Measurements from ENCODE around the gene FSTL3.
"Not testable (repeated sequence)": the region's sequence is repeated elsewhere in the genome, so short reads cannot be mapped to it uniquely, and the experiment has no call there.

The FSTL3 gene

DNA sequence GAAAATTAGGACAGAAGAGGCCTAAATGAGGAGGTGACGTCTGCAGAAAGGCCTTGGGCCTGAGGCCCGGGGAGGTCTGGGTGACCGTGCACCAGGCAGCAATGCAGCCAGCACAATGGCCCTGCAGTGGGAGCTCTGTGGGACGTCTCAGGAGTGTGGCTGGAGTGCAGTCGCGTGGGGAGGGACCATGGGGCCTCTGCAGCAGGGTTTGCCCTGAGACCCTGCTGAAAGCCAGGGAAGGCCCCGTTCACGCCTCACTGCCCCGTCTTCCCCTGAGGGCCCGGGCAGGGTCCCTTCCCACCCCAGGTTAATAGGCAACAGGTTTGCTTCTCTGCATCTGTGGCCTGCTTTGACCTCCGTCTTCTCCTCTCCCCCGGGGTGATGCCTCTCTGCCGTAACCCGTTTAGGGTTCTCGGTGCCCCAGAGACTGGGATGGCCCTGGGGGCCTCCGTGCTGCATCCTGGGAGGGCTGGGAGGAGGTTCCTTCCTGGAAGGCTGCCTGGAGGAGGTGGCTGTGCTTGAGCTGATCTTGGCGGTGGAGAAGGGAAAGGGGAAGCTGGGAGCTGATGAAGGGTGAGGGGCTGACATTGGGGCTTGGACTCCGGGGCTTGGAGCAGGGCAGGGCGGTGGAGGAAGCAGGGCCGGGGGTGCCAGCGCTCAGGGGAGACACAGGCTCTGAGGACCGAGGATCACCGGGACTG, 42.2 kb downstream of the FSTL3 start:
- DNase-seq = no peak

DNA sequence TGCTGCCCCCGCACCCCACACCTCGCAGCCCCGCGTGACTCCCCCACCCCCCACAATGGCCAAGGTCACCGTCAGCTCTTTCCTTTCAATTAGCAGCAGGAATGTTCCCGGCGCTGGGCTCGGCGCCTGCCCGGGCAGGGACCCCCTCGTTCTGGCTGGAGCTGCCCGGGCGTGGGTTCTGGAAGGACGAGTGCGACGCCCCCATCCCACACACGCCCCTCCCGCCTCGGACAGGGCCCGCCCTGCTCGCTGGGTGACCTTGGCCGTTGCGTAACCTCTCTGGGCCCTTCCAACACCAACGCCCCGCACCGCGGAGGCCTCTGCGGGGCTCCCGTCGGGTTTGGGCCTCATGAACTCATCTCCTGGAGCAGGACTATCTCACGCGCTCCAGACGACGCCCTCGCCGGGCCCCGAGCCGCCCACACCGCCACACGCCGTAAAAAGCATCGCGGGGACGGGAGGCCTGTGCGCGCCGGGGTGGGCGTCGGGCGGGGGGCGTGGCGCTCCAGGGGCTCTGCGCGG, 42.9 kb downstream of the FSTL3 start:
- DNase-seq = no peak

DNA sequence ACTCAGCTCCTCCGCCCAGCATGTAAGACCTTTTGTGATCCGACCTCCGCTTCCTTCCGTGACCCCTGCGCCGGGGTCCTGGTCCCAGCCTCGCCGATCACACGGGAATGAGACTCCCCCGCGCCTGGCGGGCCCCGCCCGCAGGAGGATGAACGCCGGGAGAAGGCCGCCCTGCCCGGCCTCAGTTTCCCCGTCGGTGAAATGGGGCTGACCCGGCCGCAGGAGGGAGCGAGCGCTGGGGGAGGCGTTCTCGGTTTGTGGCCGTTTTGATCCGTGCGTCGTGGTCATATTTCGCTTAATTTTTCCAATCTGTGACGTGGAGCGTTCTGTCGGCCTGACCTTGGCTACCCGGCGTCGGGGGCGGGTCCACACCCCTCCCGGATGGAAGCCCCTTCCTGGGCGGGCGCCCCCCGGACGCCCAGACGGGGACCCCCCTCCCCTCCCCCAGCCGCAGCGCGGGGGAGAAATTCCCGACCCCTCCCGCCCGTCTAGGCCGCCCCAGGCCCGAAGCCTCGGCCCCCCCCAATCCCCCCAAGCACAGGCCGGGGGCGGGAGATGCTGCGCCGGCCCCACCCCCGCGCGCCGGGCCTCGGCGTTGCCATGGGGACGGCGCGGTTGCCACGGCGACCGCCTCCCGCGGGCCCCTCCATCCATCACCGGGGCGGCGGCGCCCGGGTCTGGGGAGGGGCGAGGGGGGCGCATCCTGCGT, 43.6 kb downstream of the FSTL3 start:
- no peak for DNase-seq

DNA sequence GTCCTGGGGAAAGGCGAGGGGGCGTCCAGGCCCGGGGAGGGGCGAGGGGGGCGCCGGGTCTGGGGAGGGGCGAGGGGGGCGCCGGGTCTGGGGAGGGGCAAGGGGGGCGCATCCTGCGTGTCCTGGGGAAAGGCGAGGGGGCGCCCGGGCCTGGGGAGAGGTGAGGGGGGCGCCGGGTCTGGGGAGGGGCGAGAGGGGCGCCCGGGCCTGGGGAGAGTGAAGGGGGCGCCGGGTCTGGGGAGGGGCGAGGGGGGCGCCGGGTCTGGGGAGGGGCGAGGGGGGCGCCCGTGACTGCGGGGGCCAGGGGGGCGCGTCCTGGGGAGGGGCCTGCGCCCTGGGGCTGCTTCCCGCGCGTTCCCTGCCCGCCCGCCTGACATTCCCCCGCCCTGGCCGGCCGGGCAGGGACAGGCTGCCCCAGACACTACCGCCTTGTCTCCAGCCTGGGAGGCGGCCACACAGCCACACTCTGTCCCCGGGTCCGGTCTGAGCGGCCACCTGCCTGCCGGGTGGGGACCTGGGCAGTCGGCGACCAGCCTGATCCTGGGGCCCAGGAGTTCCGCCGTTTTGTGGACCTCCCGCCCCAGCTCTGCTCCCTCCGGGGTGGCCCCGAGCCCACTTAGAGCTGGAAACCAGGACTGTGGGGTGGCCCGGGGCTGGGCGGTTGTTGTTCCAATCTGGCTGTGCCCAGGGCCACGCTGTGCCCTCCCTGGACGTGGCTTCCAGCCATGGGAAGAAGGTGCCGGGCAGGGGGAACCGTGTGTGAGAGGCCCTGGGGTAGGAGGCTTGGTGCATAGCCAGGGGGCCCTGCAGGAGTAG, 44.4 kb downstream of the FSTL3 start:
- DNase-seq = no peak

DNA sequence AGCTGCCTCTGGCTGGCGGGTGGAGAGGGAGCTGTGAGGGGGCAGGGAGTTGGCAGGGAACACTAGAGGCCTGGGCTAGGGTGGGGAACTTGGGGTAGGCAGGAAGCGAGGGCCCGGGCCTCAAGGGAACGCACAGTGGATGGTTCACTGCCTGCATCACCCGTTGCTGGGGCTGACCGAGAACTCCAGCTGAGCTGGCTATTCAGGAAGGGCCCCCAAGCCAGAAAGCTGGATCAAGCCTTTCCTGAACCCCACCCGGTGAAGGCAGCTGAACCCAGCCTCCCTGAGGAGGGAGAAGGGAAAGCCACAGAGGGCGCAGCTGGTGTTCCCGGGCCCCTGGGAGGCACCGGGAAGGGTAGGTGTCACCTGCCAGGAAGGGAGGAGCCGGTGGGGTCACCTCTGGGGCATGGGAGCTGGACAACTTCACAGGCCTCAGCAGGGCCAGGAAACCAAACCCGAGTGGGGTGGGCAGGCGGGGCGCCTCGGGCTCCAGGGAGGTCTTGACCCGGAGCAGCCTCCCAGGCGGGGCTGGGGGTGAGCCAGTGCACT, 46.4 kb downstream of the FSTL3 start:
- DNase-seq = no peak

DNA sequence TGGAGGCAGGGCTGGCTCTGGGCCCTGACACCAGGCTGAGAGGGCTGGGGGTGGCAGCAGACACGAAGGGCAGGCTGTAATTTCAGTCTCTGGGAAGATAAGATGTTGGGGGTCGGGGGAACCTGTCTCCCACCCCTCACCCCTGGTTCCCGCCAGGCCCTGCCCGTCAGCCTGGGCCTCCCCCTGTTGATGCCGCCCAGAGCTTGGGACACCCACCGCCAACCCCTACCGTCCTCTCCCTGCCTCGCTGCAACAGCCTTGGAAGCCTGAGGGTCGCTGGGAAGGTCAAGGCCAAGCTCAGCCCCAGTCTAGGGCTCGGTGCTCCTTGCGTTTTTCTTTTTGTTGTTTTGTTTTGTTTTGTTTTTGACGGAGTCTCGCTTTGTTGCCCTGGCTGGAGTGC, 47.1 kb downstream of the FSTL3 start:
- no peak for DNase-seq

DNA sequence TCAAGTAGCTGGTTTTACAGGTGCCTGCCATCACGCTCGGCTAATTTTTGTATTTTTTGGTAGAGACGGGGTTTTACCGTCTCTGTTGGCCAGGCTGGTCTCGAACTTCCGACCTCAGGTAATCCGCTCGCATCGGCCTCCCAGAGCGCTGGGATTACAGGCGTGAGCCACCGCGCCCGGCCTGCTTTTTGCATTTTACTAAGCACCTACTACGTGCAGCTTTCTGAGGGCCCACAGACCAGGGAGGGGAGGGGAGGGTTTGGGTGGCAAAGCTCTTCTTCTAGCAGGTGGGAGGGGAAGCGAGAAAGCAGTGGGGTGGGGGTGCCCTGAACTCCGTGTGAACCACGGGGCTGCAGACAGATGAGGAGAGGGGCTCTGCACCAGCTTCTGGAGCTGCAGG, 47.5 kb downstream of the FSTL3 start:
- no peak for DNase-seq

DNA sequence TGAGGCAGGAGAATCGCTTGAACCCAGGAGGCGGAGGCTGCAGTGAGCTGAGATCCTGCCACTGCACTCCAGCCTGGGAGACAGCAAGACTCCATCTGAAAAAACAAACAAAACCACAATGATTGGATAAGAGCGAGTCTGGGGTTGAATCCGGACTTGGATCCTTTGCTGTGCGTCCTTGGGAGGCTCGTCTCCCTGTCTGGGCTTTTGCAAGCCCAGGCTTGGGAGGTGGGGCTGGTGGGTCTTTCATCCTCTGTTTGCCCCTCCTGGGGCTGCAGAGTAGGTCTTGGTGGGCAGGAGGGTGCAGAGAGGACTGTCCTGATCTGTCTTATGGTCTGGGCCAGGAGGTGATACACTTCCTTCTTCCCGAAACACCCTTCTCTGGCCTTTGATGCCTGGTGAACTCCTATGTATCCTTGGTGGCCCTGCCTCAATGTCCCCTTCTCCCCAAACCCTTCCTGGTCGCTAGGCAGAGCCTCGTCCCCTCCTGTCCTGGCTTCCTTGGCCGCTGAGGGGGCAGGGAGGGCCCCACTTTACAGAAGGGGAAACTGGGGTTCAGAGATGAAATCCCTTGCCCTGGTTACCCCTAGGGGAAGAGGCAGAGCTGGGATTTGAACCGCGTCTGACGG, 49.4 kb downstream of the FSTL3 start:
- DNase-seq = no peak

DNA sequence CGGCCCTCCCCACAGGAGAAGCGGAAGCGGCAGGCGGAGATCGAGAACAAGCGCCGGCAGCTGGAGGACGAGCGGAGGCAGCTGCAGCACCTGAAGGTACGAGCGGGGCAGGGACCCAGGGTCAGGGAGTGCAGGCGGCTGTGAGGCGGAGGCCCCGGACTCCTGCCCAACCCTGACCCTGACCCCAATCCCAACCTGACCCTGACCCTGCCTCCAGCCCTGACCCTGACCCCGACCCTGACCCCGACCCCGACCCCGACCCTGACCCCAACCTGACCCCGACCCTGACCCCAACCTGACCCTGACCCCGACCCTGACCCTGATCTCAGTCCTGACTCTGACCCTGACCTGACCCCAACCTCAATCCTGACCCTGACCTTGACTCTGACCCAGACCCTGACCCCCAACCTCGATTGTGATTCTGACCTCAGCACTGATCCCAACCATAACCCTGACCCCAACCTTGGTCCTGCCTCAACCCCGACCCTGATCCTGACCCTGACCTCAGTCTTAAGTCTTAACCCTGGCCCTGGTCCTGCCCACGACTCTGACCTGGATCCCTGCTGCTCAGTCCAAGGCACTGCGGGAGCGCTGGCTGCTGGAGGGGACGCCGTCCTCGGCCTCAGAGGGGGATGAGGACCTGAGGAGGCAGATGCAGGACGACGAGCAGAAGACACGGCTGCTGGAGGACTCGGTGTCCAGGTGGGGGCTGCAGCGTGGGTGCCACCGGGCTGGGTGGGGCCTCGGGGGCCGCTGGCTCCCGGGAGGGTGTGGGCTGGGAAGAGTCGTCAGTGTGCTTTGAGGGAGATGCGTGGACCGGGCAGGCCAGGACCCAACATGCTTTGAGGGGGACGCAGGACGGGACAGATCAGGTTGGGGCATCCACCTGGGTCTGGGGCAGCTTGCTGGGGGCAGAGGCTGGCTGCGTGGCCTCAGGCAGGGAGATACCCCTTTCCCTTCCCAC, 51.1 kb downstream of the FSTL3 start:
- no peak for DNase-seq

DNA sequence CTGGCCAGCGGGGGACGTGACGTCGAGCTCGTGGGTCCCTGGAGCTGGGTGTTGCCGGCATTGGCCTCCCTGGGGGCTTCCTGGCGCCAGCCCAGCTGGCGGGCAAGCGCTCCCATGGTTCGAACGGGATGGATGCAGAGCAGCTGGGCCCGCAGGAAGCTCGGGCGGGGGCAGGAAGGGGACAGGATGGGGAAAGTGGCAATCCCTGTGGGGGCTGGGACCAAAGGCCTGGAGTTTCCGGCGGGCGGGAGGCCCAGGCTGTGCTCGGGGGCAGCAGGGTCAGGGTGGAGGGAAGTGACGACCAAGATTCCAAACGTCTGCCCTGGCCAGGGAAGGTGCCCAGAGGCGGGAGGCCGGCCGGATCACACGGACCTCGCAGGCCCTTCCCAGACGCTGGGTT, 51.8 kb downstream of the FSTL3 start:
- no peak for DNase-seq

DNA sequence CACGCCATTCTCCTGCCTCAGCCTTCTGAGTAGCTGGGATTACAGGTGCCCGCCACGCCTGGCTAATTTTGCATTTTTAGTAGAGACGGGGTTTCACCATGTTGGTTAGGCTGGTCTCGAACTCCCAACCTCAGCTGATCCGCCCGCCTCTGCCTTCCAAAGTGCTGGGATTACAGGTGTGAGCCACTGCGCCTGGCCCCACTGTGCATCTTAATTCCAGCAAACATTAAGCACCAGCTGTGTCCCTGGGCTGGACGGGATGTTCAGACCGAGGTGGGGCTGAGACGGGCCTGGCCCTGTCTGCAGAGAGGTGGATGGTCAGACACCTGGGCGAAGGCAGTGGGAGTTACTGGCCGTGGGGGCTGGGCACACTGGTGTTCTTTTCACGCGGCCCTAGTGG, 53.4 kb downstream of the FSTL3 start:
- not testable (repeated sequence) for DNase-seq

DNA sequence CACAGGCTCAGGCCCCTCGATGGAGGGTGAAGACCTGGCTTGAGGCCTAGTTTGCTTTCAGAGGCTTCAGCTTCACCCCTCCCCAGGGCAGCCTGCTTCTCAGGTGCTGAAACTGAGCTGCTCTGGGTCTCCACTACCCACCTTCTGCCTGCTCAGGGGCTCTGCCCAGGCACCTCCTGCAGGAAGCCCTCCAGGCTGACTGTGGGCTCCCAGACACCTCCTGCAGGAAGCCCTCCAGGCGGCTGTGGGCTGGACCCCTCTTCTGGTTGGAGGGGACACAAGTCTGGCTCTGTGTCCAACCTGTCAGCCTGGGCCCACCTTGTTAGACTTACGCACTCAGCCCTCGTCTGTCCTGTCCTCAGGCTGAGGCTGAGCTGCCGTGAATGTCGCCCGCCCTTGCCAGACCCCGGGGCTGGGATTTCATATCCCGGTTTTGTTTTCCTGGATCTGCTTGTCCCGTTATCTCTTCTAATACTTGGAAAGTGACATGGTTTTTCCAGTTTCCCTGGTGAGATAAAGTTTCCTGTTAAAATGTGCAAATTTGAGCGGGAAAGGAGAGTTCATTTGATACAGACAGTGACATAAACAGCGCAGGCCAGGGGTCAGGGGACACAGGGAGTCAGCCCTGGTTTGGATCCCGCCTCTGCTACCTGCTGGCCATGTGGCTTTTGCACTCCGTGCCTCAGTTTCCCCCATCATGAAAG, 53.9 kb downstream of the FSTL3 start:
- no peak for DNase-seq

DNA sequence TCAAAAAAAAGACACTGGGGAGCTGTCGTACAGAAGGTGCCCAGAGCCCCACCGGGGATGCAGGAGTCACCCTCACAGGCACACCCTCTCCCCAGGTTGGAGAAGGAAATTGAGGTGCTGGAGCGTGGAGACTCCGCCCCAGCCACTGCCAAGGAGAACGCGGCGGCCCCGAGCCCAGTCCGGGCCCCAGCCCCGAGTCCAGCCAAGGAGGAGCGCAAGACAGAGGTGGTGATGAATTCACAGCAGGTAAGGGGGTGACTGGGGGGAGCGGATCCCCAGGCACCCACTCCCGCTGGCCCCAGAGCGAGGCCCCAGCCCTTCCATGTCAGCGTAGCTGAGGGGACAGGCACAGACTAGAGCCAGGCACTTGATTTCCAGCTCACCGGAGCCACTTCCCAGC, 54.8 kb downstream of the FSTL3 start:
- DNase-seq = no peak

DNA sequence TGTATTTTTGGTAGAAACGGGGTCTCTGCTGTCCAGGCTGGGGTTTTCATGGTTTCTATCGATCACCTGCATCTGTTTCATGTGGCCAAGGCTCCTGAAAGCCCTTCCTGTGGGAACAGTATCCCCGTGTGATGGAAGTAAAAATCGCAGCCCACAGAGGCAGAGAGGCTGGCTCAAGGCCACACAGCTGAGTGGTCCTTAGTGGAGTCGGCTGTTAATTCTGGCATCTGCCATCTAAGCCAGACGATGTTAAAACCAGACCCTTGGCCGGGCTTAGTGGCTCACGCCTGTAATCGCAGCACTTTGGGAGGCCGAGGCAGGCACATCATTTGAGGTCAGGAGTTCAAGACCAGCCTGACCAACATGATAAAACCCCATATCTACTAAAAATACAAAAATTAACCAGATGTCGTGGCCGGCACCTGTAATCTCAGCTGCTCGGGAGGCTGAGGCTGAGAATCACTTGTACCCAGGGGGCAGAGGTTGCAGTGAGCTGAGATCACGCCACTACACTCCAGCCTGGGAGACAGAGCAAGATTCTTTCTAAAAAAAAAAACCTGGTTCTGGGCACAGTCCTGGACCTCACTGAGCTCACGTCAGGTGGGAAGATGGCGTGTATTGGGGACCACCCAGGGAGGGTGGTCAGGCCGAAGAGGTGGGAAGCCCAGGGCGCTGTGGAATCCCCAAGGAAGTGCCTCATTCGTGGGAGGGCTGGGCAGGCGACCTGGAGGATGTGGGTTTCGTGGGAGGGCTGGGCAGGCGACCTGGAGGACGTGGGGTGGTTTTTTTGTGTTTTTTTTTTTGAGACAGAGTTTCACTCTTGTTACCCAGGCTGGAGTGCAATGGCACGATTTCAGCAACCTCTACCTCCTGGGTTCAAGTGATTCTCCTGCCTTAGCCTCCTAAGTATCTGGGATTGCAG, 56.2 kb downstream of the FSTL3 start:
- DNase-seq = no peak

Data from CD4-positive, alpha-beta T cell treated with Interferon alpha-2 for 1 hour (primary cell).